Skin epidermis (tissue), 12 donors: ENCODE data around the gene MICAL2.
A peak's percentile ranks its signal among the peaks of the same experiment; 100 is the strongest.

Experiments used
- H3K27ac ChIP-seq, 21 experiments: fragments of 200-600 bp; sonication (generic) in 11 of 21; one replicate each; pipeline ENCODE4 v1.5.0; 2020; ENCODE audit warnings: mild to moderate bottlenecking in 3 of 21, inconsistent platforms in 2 of 21, moderate library complexity in 2 of 21
- H3K4me3 ChIP-seq, 7 experiments: fragments of 200-600 bp; sonication (generic) in 2 of 7; one replicate each; pipeline ENCODE4 v1.5.0; 2020; ENCODE audit warnings: inconsistent platforms in 2 of 7, mild to moderate bottlenecking in 2 of 7, moderate library complexity in 1 of 7

MICAL2 gene

GRCh38 chr11:12245091-12245490 is 134.7 kb downstream of the MICAL2 start:
- no peak overlapping the region for H3K27ac ChIP-seq
- no peak overlapping the region for H3K4me3 ChIP-seq

- H3K27ac ChIP-seq: no peak overlapping the region
- H3K4me3 ChIP-seq: no peak overlapping the region
Observed at GRCh38 chr11:12245549-12246016, 135.2 kb downstream of the MICAL2 start.

GRCh38 chr11:12246147-12246546 is 135.8 kb downstream of the MICAL2 start:
- Histone ChIP-seq H3K4me3 (no peak overlapping the region), H3K27ac (no peak overlapping the region)

DNA sequence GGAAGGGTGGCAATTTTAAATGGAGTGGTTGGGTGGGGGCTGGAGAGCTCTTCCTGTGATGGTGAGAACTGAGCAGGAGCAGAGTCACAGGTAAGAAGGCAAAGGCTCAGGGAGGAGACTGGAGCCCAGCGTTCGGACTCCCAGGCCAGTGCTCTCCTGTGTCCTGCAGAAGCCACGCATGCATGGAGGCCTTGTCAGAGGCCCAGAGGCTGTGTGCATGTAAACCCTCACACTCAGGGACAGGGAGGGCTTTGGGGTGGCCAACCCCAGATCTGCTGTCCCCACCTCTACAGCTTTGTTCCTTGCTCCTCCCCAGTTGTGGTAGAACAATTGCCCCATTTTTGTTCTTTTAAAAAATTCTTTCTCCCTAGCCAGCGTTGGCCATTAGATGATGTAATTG is 136.6 kb downstream of the MICAL2 start:
- H3K27ac ChIP-seq: no peak overlapping the region

GRCh38 chr11:12247543-12248254 is 137.3 kb downstream of the MICAL2 start:
- no peak overlapping the region for H3K4me3 ChIP-seq
- H3K27ac ChIP-seq: peak overlapping the region in 2 of 21 experiments; percentile 14 to 48

More for the DNA sequence above, 136.6 kb downstream of the MICAL2 start:
- H3K4me3 ChIP-seq: no peak overlapping the region

GRCh38 chr11:12248330-12248729 is 137.9 kb downstream of the MICAL2 start:
- Histone ChIP-seq H3K4me3 (no peak overlapping the region), H3K27ac (peak overlapping the region in 2 of 21 experiments; percentile 14 to 48)

DNA sequence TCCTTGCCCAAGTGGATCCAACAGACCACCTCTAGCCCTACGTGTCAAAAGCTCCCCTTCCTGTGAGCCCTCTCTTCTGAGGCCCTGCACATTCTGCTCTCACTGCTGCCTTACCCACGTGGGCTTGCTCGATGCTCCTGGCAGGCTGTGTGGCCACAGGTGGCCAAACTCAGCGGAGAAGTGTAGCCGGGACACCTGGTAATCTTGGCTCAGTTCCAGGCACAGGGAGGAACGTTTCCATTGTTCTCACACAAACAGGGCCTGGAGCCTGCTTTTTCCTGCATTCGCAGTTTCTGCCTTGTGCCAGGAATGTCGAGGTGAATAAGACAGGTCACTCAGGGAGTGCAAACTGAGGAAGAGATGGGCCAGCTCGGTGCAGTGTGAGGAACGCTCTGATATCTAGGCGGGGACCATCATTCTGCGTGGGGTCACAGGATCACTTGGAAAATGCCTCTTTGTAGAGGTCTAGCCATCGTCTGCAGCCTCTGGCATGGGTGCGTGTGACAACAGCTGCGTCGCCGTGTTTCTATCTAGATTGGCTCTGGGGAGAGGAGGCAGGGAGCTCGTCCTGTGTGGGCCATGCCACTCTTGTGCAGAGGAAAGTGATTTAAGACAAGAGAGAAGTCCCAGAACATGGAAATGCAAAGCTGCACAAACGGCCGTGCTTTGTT is 139.3 kb downstream of the MICAL2 start:
- Histone ChIP-seq H3K4me3 (no peak overlapping the region), H3K27ac (peak overlapping the region in 2 of 21 experiments; percentile 2 to 39)

DNA sequence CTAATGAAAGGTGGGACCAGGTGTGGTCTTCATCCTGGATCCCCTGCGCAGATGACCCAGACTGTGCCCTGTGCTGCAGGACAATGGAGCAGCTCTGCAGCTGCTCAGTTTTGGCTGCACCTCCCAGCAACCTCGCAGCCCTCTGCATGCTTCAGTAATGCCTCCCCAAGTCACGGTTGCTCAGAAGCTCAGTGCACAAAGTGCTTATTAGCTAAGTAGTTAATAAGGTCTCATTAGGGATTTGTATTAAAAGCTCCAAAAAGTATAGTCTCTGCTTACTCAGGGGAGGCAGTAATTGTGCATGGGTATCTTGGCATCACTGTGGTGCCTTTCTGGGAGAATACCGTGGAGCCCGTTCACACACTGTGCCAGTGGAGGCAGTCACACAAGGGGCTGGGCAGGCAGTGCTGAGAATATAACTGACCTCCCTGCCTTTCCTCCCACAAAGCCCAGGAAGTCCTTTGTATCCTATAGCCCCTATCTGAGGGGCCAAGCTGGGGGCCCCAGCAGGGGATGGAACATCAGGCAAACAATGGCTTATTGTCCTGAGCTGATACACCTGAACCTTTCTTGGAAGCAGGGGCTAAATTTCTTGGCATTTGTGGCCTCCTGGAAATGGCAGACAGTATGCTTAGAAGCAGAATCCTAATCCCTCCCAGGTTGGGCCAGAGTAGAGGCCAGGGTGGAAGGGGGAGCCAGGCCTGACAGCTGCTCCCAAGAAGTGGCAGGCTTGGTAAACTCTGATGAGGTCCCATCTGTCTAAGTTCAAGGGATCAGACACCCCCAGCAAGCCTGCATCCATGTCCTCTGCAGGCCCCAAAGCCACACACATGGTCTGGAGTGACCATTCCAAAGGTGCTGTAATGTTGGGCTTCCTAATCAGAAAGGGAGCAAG is 141.5 kb downstream of the MICAL2 start:
- Histone ChIP-seq H3K27ac (no peak overlapping the region), H3K4me3 (no peak overlapping the region)

GRCh38 chr11:12253843-12254281 is 143.5 kb downstream of the MICAL2 start:
- Histone ChIP-seq H3K4me3 (no peak overlapping the region), H3K27ac (no peak overlapping the region)

GRCh38 chr11:12258451-12258850 is 148.1 kb downstream of the MICAL2 start:
- H3K4me3 ChIP-seq: no peak overlapping the region
- H3K27ac ChIP-seq: no peak overlapping the region

DNA sequence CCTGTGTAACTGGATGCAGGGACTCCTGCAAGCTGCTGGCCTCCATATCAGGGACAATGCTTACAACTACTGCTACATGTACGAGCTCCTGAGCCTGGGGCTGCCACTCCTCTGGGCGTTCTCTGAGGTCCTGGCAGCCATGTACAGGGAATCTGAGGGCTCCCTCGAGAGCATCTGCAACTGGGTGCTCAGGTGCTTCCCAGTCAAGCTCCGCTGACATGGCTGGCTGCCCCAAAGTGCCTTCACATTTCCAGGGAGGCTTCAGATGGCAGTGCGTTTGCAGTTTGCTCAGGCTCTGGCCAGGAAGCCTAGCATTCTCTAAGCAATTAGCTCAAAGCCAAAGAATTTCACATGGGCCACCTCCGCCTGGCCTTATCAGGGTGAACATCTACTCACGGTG is 149.6 kb downstream of the MICAL2 start:
- Histone ChIP-seq H3K27ac (no peak overlapping the region), H3K4me3 (no peak overlapping the region)

DNA sequence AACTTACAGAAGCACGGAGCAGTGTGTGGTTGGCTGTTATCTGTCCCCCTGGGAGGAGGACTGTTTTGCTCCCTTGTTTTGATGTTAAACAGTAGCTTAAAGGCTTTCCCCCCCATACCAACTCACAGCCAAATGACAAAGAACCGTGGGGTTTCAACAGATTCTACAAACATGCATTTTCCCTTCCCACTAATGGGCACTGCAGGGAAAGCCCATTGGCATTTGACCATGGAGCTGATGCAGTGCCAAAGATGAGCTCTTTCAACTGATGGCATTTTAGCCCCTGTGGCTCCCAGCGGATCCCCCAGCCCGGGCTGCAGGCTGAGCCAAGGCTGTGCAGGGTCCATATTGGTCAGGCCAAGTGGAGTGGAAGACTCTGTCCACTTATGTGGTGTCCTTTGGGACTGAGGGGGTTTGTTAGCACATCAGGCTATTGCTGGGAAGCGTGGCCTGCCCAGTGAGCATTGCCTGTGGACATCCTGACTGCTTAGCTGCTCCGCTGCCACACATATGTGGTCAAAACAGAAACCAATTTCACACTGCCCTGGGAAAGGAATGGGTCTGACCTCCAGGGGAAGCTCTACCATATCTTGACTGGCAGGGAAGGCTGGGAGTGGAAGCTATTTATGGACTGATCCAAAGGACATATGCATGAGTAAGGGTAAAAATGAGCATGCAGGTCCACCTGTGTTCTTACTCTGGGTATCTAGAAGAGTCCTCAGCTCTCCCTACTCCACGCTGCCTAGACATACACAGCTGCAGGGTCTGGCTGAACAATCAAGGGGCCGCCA is 150.5 kb downstream of the MICAL2 start:
- no peak overlapping the region for H3K4me3 ChIP-seq
- peak overlapping the region in 6 of 21 experiments; percentile 2 to 42 (median 8) for H3K27ac ChIP-seq

DNA sequence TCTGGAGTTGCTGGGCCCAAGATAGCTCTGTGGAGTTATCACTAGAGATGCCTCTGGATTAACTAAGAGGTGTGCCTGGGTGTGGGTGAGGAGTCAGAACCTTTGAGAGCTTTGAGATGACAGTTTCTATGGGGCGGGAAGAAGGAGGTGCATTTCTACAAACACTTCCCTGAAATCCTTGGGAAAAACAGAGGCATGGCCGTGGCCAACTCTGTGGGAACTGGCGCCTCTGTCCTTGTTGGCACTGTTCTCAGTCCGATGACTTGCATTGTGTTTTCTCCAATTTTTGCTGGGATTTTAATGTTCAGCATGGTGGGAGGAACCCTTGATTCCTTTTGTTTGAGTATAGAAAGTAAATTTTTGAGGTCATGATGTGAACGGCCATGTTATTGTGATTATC is 151.2 kb downstream of the MICAL2 start:
- peak overlapping the region in 5 of 21 experiments; percentile 11 to 54 (median 36) for H3K27ac ChIP-seq
- H3K4me3 ChIP-seq: no peak overlapping the region

GRCh38 chr11:12263141-12263693 is 152.8 kb downstream of the MICAL2 start:
- no peak overlapping the region for H3K27ac ChIP-seq
- H3K4me3 ChIP-seq: no peak overlapping the region

GRCh38 chr11:12264361-12264760 is 154.0 kb downstream of the MICAL2 start:
- Histone ChIP-seq H3K27ac (no peak overlapping the region), H3K4me3 (no peak overlapping the region)

GRCh38 chr11:12266132-12266531 is 155.7 kb downstream of the MICAL2 start:
- Histone ChIP-seq H3K4me3 (no peak overlapping the region), H3K27ac (no peak overlapping the region)

DNA sequence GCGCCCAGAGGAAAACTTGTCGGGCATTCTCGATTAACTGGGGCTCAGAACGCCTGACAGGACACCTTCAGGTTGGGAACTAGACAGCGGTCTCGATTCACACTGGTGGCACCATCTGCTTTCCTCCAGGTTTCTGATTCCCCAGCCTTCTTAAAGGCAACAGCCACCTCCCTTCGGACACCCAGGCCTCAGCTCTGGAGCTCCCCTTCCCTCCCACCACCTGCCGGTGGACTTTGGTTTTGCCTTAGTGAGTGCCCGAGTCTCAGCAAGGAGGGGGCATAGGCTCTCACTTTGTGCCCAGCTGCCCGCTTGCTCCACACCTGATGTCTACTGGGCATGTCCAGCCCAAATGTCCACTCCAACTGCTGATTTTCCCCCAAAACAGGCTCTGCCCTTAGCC is 156.6 kb downstream of the MICAL2 start:
- Histone ChIP-seq H3K27ac (no peak overlapping the region), H3K4me3 (no peak overlapping the region)

GRCh38 chr11:12267921-12268320 is 157.5 kb downstream of the MICAL2 start:
- Histone ChIP-seq H3K4me3 (no peak overlapping the region), H3K27ac (no peak overlapping the region)

DNA sequence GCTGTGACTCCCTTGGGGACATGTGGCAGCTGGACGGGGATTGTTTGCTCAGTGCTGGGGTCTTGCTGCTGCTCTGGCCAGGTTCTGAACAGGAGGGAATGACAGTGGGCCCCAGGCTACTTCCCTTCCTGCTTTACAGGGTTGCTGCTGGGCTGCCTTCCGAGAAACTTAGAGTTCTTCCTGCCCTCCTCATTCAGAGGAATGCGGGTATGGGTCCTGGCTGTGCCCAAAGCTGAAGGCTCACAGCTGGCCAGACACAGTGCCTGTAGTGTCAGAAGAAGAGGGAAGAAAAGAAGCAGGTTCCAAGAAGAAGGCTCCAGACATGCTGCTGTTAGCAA is 158.7 kb downstream of the MICAL2 start:
- no peak overlapping the region for H3K4me3 ChIP-seq
- peak overlapping the region in 6 of 21 experiments; percentile 13 to 51 (median 24) for H3K27ac ChIP-seq
